ENCODE data around the gene TPSAB1.
"Not testable (repeated sequence)": the region's sequence is repeated elsewhere in the genome, so short reads cannot be mapped to it uniquely, and the experiment has no call there.

TPSAB1 gene

GRCh38 chr16:1240436-1240835 lies at the start of gene TPSAB1:
Gene TPSAB1, plus strand, starts transcription at chr16:1240705. Its CDS starts 234 bp downstream, at chr16:1240939.
- not testable (repeated sequence) for DNase-seq (ENCODE audit: low read depth)

DNA sequence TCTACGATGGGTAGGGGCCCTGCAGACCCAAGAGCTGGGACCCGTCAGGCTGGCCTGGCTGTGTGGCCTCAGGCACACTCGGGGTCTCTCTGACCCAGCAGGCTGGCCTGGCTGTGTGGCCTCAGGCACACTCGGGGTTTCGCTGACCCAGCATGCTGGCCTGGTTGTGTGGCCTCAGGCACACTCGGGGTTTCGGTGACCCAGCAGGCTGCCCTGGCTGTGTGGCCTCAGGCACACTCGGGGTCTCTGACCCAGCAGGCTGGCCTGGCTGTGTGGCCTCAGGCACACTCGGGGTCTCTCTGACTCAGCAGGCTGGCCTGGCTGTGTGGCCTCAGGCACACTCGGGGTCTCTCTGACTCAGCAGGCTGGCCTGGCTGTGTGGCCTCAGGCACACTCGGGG lies 49.7 kb upstream of the TPSAB1 start:
- not testable (repeated sequence) for DNase-seq (ENCODE audit: low read depth)

DNA sequence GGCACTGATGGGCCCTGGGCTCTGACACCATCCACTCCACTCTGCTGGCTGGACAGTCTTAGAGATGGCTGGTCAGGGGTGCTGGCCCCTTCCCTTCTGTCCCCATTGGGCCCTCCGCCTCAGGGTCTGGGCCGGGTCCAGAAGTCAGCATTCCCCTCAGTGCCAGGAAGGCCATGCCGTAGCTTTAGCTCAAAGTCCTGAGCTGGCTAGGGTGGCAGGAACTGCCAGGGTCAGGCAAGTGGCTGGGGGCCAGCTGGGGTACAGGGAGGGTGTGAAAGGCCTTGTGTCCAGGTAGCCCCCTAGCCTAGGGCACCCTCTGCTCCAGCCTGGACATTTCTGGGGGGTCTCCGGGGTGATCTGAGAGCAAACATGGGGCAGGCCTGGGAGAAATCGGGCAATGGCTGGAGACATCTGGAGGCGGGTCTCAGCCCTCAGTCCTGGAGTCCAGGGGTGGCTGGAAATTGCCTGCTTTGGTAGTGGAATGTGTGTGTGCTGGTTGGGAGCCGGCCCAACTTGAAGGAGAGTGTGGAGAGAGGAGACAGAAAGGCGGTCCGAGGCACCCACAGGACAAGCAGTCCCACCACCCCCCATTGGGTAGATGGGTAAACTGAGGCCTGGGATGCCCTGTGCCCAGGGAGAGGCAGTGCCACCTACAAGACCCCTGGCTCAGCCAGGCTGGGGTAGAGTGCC lies 48.0 kb upstream of the TPSAB1 start:
- no peak for DNase-seq (ENCODE audit: low read depth)

DNA sequence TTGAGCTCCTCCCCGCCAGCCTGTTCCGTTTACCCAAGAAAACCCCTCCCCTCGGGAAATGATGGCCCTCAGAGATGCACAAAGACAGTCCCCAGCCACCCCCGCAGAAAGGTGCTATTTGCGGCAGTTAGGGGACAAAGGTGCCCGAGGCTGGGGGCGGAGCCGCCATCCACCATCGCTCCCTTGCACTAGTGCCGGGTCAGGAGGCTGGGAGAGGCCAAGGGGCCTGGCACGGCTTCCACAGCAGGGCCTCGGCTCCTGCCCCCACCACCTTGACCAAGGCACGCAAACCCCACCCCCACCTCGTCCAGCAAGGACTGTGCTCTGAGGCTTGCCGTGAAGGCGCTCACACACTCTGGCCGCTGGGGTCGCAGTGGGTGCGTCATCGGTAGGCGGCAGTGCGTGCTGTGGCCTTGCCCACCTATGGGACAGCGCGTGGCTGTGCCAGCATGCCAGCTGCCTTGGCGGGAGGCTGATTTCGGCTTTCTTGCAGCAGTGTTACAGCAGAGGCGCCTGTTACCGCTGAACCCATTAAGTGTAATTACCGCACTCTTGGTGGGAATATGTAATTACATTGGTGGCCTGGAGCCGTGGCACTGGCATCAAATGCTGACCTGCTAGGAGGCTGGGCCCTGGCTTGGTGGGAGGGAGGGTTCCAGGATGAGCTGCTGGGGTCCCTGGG lies 47.2 kb upstream of the TPSAB1 start:
- DNase-seq (ENCODE audit: low read depth) = no peak

DNA sequence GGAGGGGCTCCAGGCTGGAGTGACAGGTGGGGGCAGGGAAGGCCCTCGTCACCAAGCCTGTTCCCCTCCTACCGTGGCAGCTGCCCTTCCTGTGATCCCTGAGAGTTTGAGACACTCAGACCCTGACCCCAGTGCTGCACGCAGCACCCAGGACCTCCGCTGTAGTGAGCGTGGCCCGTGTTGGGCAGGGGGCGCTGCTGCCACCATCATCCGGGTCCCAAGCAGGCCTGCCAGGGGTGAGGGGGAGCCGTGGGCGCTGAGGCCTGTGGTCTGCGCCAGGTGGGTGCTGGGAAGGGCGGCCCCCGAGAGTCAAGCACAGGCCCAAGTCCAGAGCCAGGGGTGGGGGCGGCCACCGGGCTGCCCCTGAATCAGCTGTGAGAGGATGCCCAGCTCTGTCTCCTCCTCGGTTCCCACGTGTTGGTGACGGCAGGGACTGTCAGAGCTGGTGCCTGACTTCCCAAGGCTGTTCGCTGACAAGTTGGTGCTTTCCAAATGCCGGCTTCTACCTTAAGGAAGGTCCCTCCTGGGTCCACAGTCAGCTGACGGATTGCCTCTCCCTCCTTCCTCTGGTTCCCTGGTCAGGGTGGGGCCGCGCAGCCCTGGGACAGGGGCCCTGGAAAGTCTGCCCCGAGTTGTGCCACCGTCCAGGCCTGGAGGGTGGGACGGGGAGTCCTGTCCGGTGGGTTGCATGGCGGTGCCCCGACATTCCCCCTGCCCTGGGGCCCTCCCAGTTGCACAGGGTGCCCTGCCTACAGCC lies 46.5 kb upstream of the TPSAB1 start:
- DNase-seq (ENCODE audit: low read depth) = no peak

GRCh38 chr16:1194665-1195392 lies 45.7 kb upstream of the TPSAB1 start:
- DNase-seq (ENCODE audit: low read depth) = no peak

DNA sequence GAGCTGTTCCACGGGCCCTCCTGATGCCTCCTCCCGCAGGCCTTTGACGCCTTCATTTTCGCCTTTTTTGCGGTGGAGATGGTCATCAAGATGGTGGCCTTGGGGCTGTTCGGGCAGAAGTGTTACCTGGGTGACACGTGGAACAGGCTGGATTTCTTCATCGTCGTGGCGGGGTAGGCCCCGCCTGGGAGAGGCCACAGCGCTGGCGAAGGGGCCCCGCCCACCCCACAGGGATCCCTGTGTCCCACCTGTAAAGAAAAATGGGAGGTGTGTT lies 45.2 kb upstream of the TPSAB1 start:
- DNase-seq (ENCODE audit: low read depth) = no peak

DNA sequence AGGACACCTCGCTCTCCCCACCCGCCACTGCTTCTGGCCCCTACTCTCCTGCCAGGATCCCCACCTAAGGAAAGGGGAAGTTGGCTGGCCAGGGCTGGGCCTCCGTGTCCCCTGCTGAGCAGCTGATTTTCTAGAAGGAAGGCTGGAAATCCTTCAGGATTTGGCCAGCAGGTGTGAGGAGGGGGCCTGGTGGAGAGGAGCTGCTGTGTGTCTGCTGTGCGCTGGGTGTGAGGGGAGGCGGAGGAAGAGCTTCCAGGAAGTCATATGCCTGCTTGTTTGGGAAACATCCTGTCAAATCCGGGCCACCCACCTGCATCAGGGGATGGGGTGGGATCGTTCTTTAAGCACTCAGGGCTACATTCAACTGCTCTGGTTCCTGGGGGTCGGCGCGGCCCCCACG lies 44.0 kb upstream of the TPSAB1 start:
- no peak for DNase-seq (ENCODE audit: low read depth)

DNA sequence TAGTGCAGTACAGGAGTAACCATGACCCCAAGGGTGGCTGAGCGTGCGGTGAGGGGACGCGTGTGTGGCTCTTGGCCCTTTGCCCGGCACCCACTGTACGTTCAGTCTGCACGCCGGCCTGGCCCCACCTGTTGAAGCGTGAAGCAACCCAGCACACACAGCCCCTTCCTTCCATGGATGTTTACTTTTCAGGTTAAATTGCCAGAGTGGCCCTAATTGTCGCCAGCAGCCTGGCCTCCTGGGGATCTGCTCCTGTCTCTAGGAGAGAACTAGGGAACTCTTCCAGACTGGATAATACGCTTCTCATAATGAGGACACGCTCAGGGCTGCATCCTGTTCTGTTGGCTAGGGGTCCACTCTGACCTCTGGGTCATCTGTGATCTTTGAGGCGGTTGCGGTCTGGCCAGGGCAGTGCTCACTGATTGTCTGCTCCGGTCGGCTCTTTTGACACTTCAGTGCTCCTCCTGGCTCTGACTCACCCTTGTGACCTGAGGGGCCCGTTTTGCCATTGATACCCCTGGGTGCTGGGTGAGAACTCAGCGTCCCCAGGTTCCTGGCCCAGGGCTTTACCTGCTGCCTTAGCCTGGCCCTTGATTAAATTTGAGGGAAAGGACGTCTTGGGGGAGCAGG lies 43.2 kb upstream of the TPSAB1 start:
- no peak for DNase-seq (ENCODE audit: low read depth)

- DNase-seq (ENCODE audit: low read depth) = no peak
Measured at GRCh38 chr16:1198194-1198593, 42.3 kb upstream of the TPSAB1 start.

- not testable (repeated sequence) for DNase-seq (ENCODE audit: low read depth)
Measured at GRCh38 chr16:1198671-1199346, 41.7 kb upstream of the TPSAB1 start.

GRCh38 chr16:1199347-1200013 lies 41.0 kb upstream of the TPSAB1 start:
- no peak for DNase-seq (ENCODE audit: low read depth)

DNA sequence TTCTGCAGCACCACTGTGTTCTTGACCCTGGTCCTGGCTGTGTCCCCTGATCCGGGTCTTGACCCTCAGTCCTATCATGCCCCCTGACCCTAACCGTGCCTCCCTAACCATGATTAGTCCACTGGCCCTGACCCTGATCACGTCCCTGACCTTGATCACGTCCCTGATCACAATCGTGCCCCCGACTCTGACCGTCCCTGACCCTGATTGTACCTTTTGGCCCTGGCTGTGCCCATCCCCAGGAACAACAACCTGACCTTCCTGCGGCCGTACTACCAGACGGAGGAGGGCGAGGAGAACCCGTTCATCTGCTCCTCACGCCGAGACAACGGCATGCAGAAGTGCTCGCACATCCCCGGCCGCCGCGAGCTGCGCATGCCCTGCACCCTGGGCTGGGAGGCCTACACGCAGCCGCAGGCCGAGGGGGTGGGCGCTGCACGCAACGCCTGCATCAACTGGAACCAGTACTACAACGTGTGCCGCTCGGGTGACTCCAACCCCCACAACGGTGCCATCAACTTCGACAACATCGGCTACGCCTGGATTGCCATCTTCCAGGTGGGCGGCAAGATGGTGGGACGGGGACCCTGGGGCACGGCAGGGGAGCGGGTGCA lies 40.4 kb upstream of the TPSAB1 start:
- DNase-seq (ENCODE audit: low read depth) = no peak

- DNase-seq (ENCODE audit: low read depth) = no peak
Measured at GRCh38 chr16:1201444-1201843, 39.1 kb upstream of the TPSAB1 start.

DNA sequence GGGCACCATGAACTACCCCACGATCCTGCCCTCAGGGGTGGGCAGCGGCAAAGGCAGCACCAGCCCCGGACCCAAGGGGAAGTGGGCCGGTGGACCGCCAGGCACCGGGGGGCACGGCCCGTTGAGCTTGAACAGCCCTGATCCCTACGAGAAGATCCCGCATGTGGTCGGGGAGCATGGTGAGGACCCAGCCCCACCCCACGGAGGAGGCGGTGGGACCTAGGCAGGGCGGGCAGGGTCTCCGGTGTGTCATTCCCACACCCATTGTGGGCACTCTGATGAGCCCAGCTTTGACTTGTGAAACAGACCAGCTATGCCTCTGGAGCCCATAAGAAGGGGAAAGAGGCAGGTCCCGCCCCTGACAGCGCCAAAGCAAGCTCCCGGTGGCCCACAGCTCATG lies 38.2 kb upstream of the TPSAB1 start:
- no peak for DNase-seq (ENCODE audit: low read depth)

DNA sequence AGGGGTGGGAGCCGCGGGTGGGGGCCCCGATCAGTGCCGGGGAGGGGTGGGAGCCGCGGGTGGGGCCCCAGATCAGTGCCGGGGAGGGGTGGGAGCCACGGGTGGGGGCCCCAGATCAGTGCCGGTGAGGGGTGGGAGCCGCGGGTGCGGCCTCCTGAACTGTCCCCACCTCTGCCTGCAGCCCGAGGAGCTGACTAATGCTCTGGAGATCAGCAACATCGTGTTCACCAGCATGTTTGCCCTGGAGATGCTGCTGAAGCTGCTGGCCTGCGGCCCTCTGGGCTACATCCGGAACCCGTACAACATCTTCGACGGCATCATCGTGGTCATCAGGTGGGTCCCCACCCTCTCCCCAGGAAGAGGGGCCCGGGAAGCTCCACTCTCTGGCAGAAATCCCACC lies 35.6 kb upstream of the TPSAB1 start:
- DNase-seq (ENCODE audit: low read depth) = no peak

- DNase-seq (ENCODE audit: low read depth) = no peak
Measured at GRCh38 chr16:1206326-1206725, 34.2 kb upstream of the TPSAB1 start.

- no peak for DNase-seq (ENCODE audit: low read depth)
Measured at GRCh38 chr16:1206786-1207185, 33.7 kb upstream of the TPSAB1 start.

- DNase-seq (ENCODE audit: low read depth) = no peak
Measured at GRCh38 chr16:1208239-1208830, 32.2 kb upstream of the TPSAB1 start.

- no peak for DNase-seq (ENCODE audit: low read depth)
Measured at GRCh38 chr16:1209081-1209480, 31.4 kb upstream of the TPSAB1 start.

All from activated gamma-delta T cell treated with anti-CD3 and anti-CD28 coated beads, Interleukin-2, amount 50 U/mL, for 16 hours (primary cell).